GM23248 (cell line): ENCODE results near the gene NFXL1. TPM values are rescaled to one million over a fixed set of nuclear protein-coding genes. Genes with fewer than 3 reads are reported as not detected.

Experiments
- DNase-seq: peaks from one replicate; pipeline ENCODE4 v3.0.0-alpha.2; 2015
- H2AFZ ChIP-seq: fragments of 200-600 bp; sonication (generic); 2 replicates; pipeline ENCODE4 v1.6.1; 2016; ENCODE audit warnings: antibody characterized with exemption
- H3F3A ChIP-seq: fragments of 200-600 bp; sonication (generic); 2 replicates; pipeline ENCODE4 v1.6.1; 2016; ENCODE audit warnings: mild to moderate bottlenecking, antibody characterized with exemption, mixed run types; ENCODE audit not compliant: insufficient read depth
- H3K27ac ChIP-seq: fragments of 200-600 bp; sonication (generic); 2 replicates; pipeline ENCODE4 v1.5.1; 2016; ENCODE audit warnings: mild to moderate bottlenecking
- H3K27me3 ChIP-seq: fragments of 200-600 bp; sonication (generic); replicated peaks from 2 replicates; pipeline ENCODE4 v1.6.1; 2016; ENCODE audit warnings: mild to moderate bottlenecking; ENCODE audit not compliant: insufficient read depth
- H3K36me3 ChIP-seq: fragments of 200-600 bp; sonication (generic); 2 replicates; pipeline ENCODE4 v1.6.1; 2016; ENCODE audit warnings: low read depth, mild to moderate bottlenecking
- H3K4me1 ChIP-seq: fragments of 200-600 bp; sonication (generic); 2 replicates; pipeline ENCODE4 v1.6.1; 2016; ENCODE audit warnings: mild to moderate bottlenecking; ENCODE audit not compliant: insufficient read depth
- H3K4me2 ChIP-seq: fragments of 200-600 bp; sonication (generic); one replicate; pipeline ENCODE4 v1.6.1; 2016; ENCODE audit warnings: mild to moderate bottlenecking; ENCODE audit not compliant: unreplicated experiment
- H3K4me3 ChIP-seq: fragments of 200-600 bp; sonication (generic); 2 replicates; pipeline ENCODE4 v1.5.1; 2016; ENCODE audit warnings: mild to moderate bottlenecking
- H3K79me2 ChIP-seq: fragments of 200-600 bp; sonication (generic); 2 replicates; pipeline ENCODE4 v1.6.1; 2016; ENCODE audit warnings: mild to moderate bottlenecking; ENCODE audit not compliant: insufficient read depth
- H3K9ac ChIP-seq: fragments of 200-600 bp; sonication (generic); 2 replicates; pipeline ENCODE4 v1.6.1; 2016; ENCODE audit warnings: mild to moderate bottlenecking
- H3K9me2 ChIP-seq: fragments of 200-600 bp; sonication (generic); 2 replicates; pipeline ENCODE4 v1.6.1; 2016; ENCODE audit warnings: mixed run types, mild to moderate bottlenecking, moderate library complexity; ENCODE audit not compliant: insufficient read depth
- H3K9me3 ChIP-seq: fragments of 200-600 bp; sonication (generic); one replicate; pipeline ENCODE4 v1.6.1; 2017; ENCODE audit warnings: low read depth
- H4K20me1 ChIP-seq: fragments of 200-600 bp; sonication (generic); 2 replicates; pipeline ENCODE4 v1.6.0; 2016; ENCODE audit not compliant: insufficient read depth
- EZH2 ChIP-seq: fragments of 200-600 bp; sonication (generic); IDR thresholded peaks from 2 replicates; pipeline ENCODE4 v1.6.1; 2018; ENCODE audit warnings: antibody characterized with exemption, mild to moderate bottlenecking; ENCODE audit not compliant: insufficient read depth, poor library complexity, severe bottlenecking
- EZH2phosphoT487 ChIP-seq: fragments of 200-600 bp; sonication (generic); IDR thresholded peaks from 2 replicates; pipeline ENCODE4 v1.6.1; 2018; ENCODE audit warnings: antibody characterized with exemption, moderate library complexity, mild to moderate bottlenecking, low read depth; ENCODE audit not compliant: insufficient read depth
- WGBS, 2 experiments: methylation state at CpG; one replicate each; pipeline ENCODE4 v1.1.6; 2015 to 2017; ENCODE audit warnings: low lambda C conversion rate in 2 of 2, low coverage in 1 of 2; ENCODE audit errors: missing lambda C conversion rate in 2 of 2; 5-methylcytosine and 5-hydroxymethylcytosine counted together
- in situ Hi-C: fragments of 300-500 bp; cut with MboI; formaldehyde crosslinking; loops from 2 replicates; pipeline ENCODE4 v1.15.0; 2020
- polyA plus RNA-seq: library from polyadenylated mRNA; unstranded; fragments of >200 nt; fragmentation: Nextera tagmentation; extraction: Ambion mirVana; gene quantifications from 2 replicates; pipeline ENCODE4 v1.2.1, GENCODE V29; 2016
- total RNA-seq: library from RNA; depleted of rRNA; stranded (reverse); fragments of >200 nt; shearing (Covaris generic); gene quantifications from 2 replicates; pipeline ENCODE4 v1.2.3, GENCODE V29; 2014; rRNA removed

NFXL1 gene
- total and polyA plus RNA-seq, 2 experiments from 2014 or later, result 4.6 to 7.7 TPM

DNA sequence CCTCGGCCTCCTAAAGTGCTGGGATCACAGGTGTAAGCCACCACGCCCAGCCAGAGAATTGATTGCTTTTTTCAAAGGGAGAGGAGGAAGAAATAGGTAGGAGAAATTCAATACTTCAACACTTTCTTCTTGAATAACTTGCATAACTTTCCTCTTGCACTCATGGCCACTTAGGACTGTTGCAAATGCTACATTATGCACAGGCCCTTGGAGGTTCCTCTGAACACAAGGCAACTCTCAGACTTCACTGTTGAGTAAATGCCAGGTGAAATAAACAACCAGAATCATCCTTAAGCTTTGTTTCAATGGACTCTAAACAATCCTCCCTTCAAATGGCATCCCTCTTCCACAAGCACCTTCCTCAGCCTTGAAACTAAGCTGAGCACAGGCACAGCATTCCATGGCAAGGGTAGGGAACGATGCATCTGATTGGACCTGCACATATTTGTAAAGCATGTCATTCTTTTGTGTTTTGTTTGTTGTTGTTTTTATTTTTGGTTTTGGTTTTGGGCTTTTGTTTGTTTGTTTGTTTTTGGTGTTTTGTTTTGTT is 104.7 kb downstream of the NFXL1 start:
- H2AFZ ChIP-seq, result no peak overlapping the region
- DNase-seq, result no peak
- 70 to 72% methylated on average over 3 of the region's 3 CpGs for WGBS, 2 experiments
- H3K4me2 ChIP-seq, result no peak overlapping the region
- TF ChIP-seq EZH2phosphoT487 (no peak), EZH2 (no peak)
- in situ Hi-C loops, result no loop called here
- peaks cover 9% of the 10 kb centered on the region; the same call in 1 of the 2 replicates for H3F3A ChIP-seq
- no peaks in the 10 kb centered on the region for H3K79me2 ChIP-seq
- H3K9me3 ChIP-seq, result no peaks in the 10 kb centered on the region
- H3K4me3 ChIP-seq, result no peak overlapping the region
- H3K27ac ChIP-seq, result no peak overlapping the region
- H3K4me1 ChIP-seq, result peaks cover 7% of the 10 kb centered on the region; the same call in 1 of the 2 replicates
- no peaks in the 10 kb centered on the region for H3K27me3 ChIP-seq
- H4K20me1 ChIP-seq, result no peaks in the 10 kb centered on the region
- H3K9me2 ChIP-seq, result no peaks in the 10 kb centered on the region
- H3K9ac ChIP-seq, result no peak overlapping the region
- no peaks in the 10 kb centered on the region for H3K36me3 ChIP-seq

DNA sequence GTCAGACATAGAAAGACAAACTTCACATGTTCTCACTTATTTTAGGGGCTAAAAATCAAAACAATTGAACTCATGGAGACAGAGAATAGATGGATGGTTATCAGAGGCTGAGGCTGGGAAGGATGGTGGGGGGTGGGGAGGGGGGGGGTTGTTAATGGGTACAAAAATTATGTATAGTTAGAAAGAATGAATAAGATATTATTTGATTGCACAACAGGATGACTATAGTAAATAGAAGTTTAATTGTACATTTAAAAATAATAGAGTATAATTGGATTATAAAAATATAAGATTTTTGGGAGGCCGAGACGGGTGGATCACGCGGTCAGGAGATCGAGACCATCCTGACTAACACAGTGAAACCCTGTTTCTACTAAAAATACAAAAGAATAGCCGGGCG is 109.8 kb downstream of the NFXL1 start:
- DNase-seq, result no peak
- Histone ChIP-seq H3K4me1 (no peaks in the 10 kb centered on the region), H3F3A (no peaks in the 10 kb centered on the region), H2AFZ (no peak overlapping the region), H3K4me3 (no peak overlapping the region), H3K27ac (no peak overlapping the region), H3K27me3 (no peaks in the 10 kb centered on the region), H3K9ac (no peak overlapping the region), H4K20me1 (no peaks in the 10 kb centered on the region; the same call in 1 of the 2 replicates), H3K36me3 (no peaks in the 10 kb centered on the region), H3K79me2 (no peaks in the 10 kb centered on the region), H3K9me2 (no peaks in the 10 kb centered on the region), H3K4me2 (no peak overlapping the region), H3K9me3 (no peaks in the 10 kb centered on the region)
- in situ Hi-C loops, result no loop called here
- no peak for TF ChIP-seq EZH2phosphoT487
- no peak for TF ChIP-seq EZH2
- WGBS, 2 experiments, result 81 to 82% methylated on average over 7 of the region's 7 CpGs

DNA sequence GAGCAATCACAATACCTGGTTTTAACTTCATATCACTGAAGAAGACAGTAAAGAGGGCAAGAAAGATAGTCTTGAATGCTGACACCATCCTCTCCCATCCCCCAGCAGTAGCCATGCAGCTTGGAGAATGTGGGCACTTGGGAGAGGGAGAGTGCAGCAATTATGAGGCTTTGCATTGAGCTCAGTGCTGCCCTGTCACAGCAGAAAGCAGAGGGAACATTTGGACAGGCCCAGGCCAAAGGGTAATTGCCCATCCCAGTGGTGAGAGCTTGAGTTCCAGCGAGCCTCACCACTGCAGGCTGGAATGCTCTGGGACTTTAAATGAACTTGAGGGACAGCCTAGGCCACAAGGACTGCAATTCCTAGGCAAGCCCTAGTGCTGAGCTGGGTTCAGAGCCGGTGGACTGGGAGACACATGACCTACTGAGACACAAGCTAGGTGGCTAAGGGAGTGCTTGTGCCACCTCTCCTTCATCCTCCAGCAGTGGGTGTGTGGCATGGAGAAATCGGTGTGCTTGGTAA is 112.8 kb downstream of the NFXL1 start:
- H3K79me2 ChIP-seq, result no peaks in the 10 kb centered on the region
- H3K27me3 ChIP-seq, result no peaks in the 10 kb centered on the region; the same call in 1 of the 2 replicates
- H3K9me3 ChIP-seq, result no peaks in the 10 kb centered on the region
- WGBS, 2 experiments, result 55 to 57% methylated on average over 3 of the region's 3 CpGs
- no peak overlapping the region for H3K27ac ChIP-seq
- H3K9me2 ChIP-seq, result no peaks in the 10 kb centered on the region
- no peak overlapping the region for H2AFZ ChIP-seq
- H4K20me1 ChIP-seq, result no peaks in the 10 kb centered on the region; the same call in 1 of the 2 replicates
- H3F3A ChIP-seq, result no peaks in the 10 kb centered on the region
- DNase-seq, result no peak
- no peak overlapping the region for H3K4me2 ChIP-seq
- no peaks in the 10 kb centered on the region for H3K4me1 ChIP-seq
- no peaks in the 10 kb centered on the region for H3K36me3 ChIP-seq
- in situ Hi-C loops, result no loop called here
- H3K9ac ChIP-seq, result no peak overlapping the region
- TF ChIP-seq EZH2phosphoT487, result no peak
- TF ChIP-seq EZH2, result no peak
- no peak overlapping the region for H3K4me3 ChIP-seq

DNA sequence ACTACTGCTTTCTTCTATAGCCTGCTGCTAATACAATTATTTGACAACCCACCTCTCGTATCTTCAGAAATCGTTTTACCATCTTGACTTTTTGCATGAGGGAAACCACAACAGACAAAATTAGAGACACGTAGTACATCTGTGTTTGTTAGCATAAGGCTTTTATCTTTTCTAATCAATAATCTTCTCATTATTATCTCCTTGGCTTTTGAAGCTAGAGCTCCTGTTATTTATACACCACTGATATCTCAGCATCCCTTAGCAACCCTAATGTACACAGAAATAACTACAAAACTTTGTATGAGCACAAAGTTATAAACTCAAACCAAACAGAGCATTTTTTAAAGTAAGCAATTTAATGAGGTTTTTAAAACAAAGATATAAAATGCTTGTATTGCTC is 116.2 kb downstream of the NFXL1 start:
- Histone ChIP-seq H3K79me2 (no peaks in the 10 kb centered on the region), H3K27me3 (no peaks in the 10 kb centered on the region; the same call in 1 of the 2 replicates), H3K4me1 (no peaks in the 10 kb centered on the region), H3K9ac (no peak overlapping the region), H3K9me2 (no peaks in the 10 kb centered on the region), H2AFZ (no peak overlapping the region), H3K36me3 (no peaks in the 10 kb centered on the region), H3K4me2 (no peak overlapping the region), H3K4me3 (no peak overlapping the region), H3K9me3 (no peaks in the 10 kb centered on the region), H3F3A (no peaks in the 10 kb centered on the region), H3K27ac (no peak overlapping the region), H4K20me1 (no peaks in the 10 kb centered on the region)
- in situ Hi-C loops, result no loop called here
- DNase-seq, result no peak
- TF ChIP-seq EZH2phosphoT487 (no peak), EZH2 (no peak)
- WGBS, 2 experiments, result 27 to 28% methylated on average over 3 of the region's 3 CpGs

Other genes with a start within 250 kb of the NFXL1 start
- 0.63 and 0.86 TPM in 2 replicates for gene CORIN, start 76.5 kb downstream of the NFXL1 start, total RNA-seq
- 0.70 and 0.74 TPM in 2 replicates for gene CORIN, start 76.5 kb downstream of the NFXL1 start, polyA plus RNA-seq
- not detected in 2 replicates for gene CNGA1, start 102.1 kb upstream of the NFXL1 start, total RNA-seq
- gene CNGA1, start 102.1 kb upstream of the NFXL1 start, polyA plus RNA-seq, result not detected in 2 replicates
- gene NIPAL1, start 102.2 kb upstream of the NFXL1 start, total RNA-seq, result 3.7 TPM in 1 of 2 replicates, not detected in the other
- gene NIPAL1, start 102.2 kb upstream of the NFXL1 start, polyA plus RNA-seq, result 0.76 and 0.95 TPM in 2 replicates
- not detected in 2 replicates for gene TXK, start 219.7 kb upstream of the NFXL1 start, total RNA-seq
- gene TXK, start 219.7 kb upstream of the NFXL1 start, polyA plus RNA-seq, result not detected in 2 replicates